Ascending aorta (tissue), 2 donors: ENCODE measurements around the gene SNED1. TPM values are rescaled to one million over a fixed set of nuclear protein-coding genes. Genes with fewer than 3 reads are reported as not detected.

Source experiments
- DNase-seq, 2 donors: peaks; one replicate each; pipeline ENCODE4 v3.0.0-alpha.2; 2019; ENCODE audit warnings: low spot score in 2 of 2
- H3K27ac ChIP-seq, 2 donors: fragments of 200-600 bp; sonication (generic); one replicate each; pipeline ENCODE4 v1.5.1; 2016 to 2017; ENCODE audit warnings: mild to moderate bottlenecking in 1 of 2
- H3K27me3 ChIP-seq: fragments of 200-600 bp; sonication (generic); one replicate; pipeline ENCODE4 v1.5.1; 2017
- H3K36me3 ChIP-seq, 2 donors: fragments of 200-600 bp; sonication (generic); one replicate each; pipeline ENCODE4 v1.5.1; 2016
- H3K4me1 ChIP-seq, 2 donors: fragments of 200-600 bp; sonication (generic); one replicate each; pipeline ENCODE4 v1.5.1; 2016 to 2017; ENCODE audit warnings: mild to moderate bottlenecking in 1 of 2
- H3K4me3 ChIP-seq, 2 donors: fragments of 200-600 bp; sonication (generic); one replicate each; pipeline ENCODE4 v1.5.1; 2016 to 2017; ENCODE audit warnings: mild to moderate bottlenecking in 1 of 2
- H3K9me3 ChIP-seq, 2 donors: fragments of 200-600 bp; sonication (generic); one replicate each; pipeline ENCODE4 v1.5.1; 2016
- intact Hi-C: fragments of 100-400 bp; cut with DNase I; formaldehyde crosslinking; loops from one replicate; pipeline ENCODE4 v1.15.1; 2023
- total RNA-seq: library from RNA; depleted of rRNA; stranded (reverse); fragments of >200 nt; gene quantifications from one replicate; pipeline ENCODE4 v1.1.0, GENCODE V29; 2016
- TF ChIP-seq, protein P1 (sequence below), 3 experiments: fragments of 200-600 bp in 2 of 3; fragments of 450-650 bp in 1 of 3; sonication (generic) in 2 of 3; IDR thresholded peaks; one replicate each; pipeline ENCODE4 v1.5.1; 2016 to 2019; ENCODE audit warnings: antibody characterized with exemption in 3 of 3, mild to moderate bottlenecking in 1 of 3, moderate library complexity in 1 of 3

Gene SNED1
- total RNA-seq, 1 donor from 2014 or later, result 84.3 TPM

DNA sequence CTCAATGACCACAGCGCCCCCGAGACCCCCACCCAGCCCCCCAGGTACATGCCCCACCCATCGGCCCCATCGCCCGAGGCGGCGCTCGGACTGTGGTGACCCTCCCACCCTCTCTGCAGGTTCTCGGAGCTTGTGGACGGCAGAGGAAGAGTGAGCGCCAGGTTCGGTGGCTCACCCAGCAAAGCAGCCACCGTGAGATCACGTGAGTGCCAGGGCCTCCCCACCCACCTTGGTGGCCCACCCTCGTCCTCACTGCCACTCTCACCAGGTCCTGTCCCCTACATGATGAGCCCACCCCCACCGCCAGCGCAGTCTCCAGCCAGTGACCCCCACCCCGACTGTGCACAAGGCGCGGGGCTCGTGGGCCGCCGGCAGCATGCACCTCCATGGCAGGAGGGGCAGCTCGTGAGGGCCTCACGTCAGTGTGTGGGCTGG is 73.3 kb downstream of the SNED1 start:
- TF ChIP-seq, protein P1, sequence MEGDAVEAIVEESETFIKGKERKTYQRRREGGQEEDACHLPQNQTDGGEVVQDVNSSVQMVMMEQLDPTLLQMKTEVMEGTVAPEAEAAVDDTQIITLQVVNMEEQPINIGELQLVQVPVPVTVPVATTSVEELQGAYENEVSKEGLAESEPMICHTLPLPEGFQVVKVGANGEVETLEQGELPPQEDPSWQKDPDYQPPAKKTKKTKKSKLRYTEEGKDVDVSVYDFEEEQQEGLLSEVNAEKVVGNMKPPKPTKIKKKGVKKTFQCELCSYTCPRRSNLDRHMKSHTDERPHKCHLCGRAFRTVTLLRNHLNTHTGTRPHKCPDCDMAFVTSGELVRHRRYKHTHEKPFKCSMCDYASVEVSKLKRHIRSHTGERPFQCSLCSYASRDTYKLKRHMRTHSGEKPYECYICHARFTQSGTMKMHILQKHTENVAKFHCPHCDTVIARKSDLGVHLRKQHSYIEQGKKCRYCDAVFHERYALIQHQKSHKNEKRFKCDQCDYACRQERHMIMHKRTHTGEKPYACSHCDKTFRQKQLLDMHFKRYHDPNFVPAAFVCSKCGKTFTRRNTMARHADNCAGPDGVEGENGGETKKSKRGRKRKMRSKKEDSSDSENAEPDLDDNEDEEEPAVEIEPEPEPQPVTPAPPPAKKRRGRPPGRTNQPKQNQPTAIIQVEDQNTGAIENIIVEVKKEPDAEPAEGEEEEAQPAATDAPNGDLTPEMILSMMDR (IDR thresholded peaks at IDR 0.05), result no peak
- Histone ChIP-seq H3K4me3 (no peak overlapping the region), H3K36me3 (peaks cover 63 to 90% of the 10 kb centered on the region in 2 donors), H3K4me1 (no peaks in the 10 kb centered on the region), H3K27ac (no peak overlapping the region), H3K27me3 (no peaks in the 10 kb centered on the region), H3K9me3 (no peaks in the 10 kb centered on the region)
- intact Hi-C loops, result no loop called here
- no peak for DNase-seq

- no peaks in the 10 kb centered on the region for H3K4me1 ChIP-seq
- peaks cover 58 to 85% of the 10 kb centered on the region in 2 donors for H3K36me3 ChIP-seq
- H3K27me3 ChIP-seq, result no peaks in the 10 kb centered on the region
- intact Hi-C loops, result no loop called here
- DNase-seq, result no peak
- TF ChIP-seq, protein P1 (IDR thresholded peaks at IDR 0.05), result no peak
- no peaks in the 10 kb centered on the region for H3K9me3 ChIP-seq
- no peak overlapping the region for H3K4me3 ChIP-seq
- no peak overlapping the region for H3K27ac ChIP-seq
These were observed 73.7 kb downstream of the SNED1 start for GRCh38 chr2:241072151-241072550.

GRCh38 chr2:241072553-241073165 is 74.2 kb downstream of the SNED1 start:
- Histone ChIP-seq H3K27ac (no peak overlapping the region), H3K9me3 (no peaks in the 10 kb centered on the region)
- TF ChIP-seq, protein P1 (IDR thresholded peaks at IDR 0.05), result no peak

GRCh38 chr2:241073166-241074064 is 75.0 kb downstream of the SNED1 start:
- no peaks in the 10 kb centered on the region for H3K27me3 ChIP-seq
- peaks cover 53 to 73% of the 10 kb centered on the region in 2 donors for H3K36me3 ChIP-seq
- no peaks in the 10 kb centered on the region for H3K4me1 ChIP-seq
- no peak for DNase-seq
- intact Hi-C loops, result no loop called here
- TF ChIP-seq, protein P1 (IDR thresholded peaks at IDR 0.05), result no peak
- no peak overlapping the region for H3K4me3 ChIP-seq
- H3K27ac ChIP-seq, result no peak overlapping the region
- H3K9me3 ChIP-seq, result no peaks in the 10 kb centered on the region

More at GRCh38 chr2:241072553-241073165, 74.2 kb downstream of the SNED1 start:
- Histone ChIP-seq H3K27me3 (no peaks in the 10 kb centered on the region), H3K4me3 (no peak overlapping the region), H3K4me1 (no peaks in the 10 kb centered on the region), H3K36me3 (peaks cover 53 to 80% of the 10 kb centered on the region in 2 donors)
- intact Hi-C loops, result no loop called here
- DNase-seq, result no peak

DNA sequence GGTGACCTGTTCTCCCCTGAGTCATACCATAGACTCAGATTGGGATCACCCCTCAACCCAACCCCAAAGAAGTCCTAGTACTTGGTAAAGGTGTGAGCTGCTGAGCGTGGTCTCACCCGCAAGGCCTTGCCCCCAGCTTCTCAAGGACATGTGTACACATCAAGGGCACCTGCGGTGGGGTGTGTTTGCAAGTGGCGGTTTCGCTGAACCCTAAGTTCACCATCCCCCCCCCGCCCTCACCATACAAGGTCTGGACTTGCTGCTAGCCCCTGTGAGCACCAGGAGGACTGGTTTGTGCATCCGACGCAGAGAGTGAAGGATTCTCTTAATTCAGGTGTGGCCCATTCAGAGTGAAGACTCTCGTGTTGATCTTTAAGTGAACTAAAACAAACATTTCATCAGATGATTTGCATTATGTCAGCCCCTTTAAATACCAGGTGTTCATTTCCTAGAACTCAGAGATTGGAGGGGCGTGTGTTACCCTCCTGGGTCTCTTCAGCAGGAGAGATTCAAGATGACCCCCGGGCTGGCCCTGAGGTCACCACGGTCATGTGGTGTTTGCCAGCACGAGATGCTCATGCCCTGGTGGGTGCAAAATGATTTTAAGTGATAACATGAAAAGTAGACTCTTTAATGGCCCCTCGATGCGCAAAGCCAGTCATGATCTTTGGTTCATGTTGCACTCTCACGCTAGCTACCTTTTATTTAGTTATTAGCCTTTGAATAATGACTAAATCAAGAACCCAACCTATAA is 75.8 kb downstream of the SNED1 start:
- Histone ChIP-seq H3K36me3 (peaks cover 46 to 65% of the 10 kb centered on the region in 2 donors), H3K4me3 (no peak overlapping the region), H3K27ac (no peak overlapping the region), H3K4me1 (no peaks in the 10 kb centered on the region), H3K27me3 (no peaks in the 10 kb centered on the region), H3K9me3 (no peaks in the 10 kb centered on the region)
- intact Hi-C loops, result no loop called here
- TF ChIP-seq, protein P1 (IDR thresholded peaks at IDR 0.05), result no peak
- no peak for DNase-seq
